WERI-Rb-1 (cell line): Measurements from ENCODE around the gene EFNA1.

Experiments
- DNase-seq: peaks from one replicate; pipeline ENCODE4 v3.0.0-alpha.2; 2020
- H3K27ac ChIP-seq: fragments of 250-450 bp; sonication (Bioruptor Pico); 2 replicates; pipeline ENCODE4 v1.5.1; 2020; ENCODE audit warnings: mild to moderate bottlenecking, moderate library complexity
- H3K27me3 ChIP-seq: fragments of 250-450 bp; sonication (Bioruptor Pico); 2 replicates; pipeline ENCODE4 v1.5.1; 2021; ENCODE audit warnings: mild to moderate bottlenecking, low read depth, moderate library complexity; ENCODE audit not compliant: insufficient read depth, severe bottlenecking
- H3K36me3 ChIP-seq: fragments of 250-450 bp; sonication (Bioruptor Pico); 2 replicates; pipeline ENCODE4 v1.5.1; 2020; ENCODE audit warnings: mild to moderate bottlenecking, moderate library complexity
- H3K4me3 ChIP-seq: 2 replicates; pipeline ENCODE4 v1.5.1; 2011; ENCODE audit warnings: low read depth, mild to moderate bottlenecking, control low read depth, low read length
- H3K9me3 ChIP-seq: fragments of 250-450 bp; sonication (Bioruptor Pico); 2 replicates; pipeline ENCODE4 v1.5.1; 2021; ENCODE audit warnings: mild to moderate bottlenecking, moderate library complexity; ENCODE audit not compliant: severe bottlenecking
- CTCF ChIP-seq: IDR thresholded peaks from 2 replicates; pipeline ENCODE4 v1.5.1; 2011; ENCODE audit warnings: low read depth, mild to moderate bottlenecking, control low read depth, inconsistent platforms, low read length

The EFNA1 gene

GRCh38 chr1:155175281-155175926 is 47.7 kb downstream of the EFNA1 start:
- H3K36me3 ChIP-seq: peaks cover 33% of the 10 kb centered on the region
- H3K4me3 ChIP-seq: no peak overlapping the region
- H3K9me3 ChIP-seq: no peaks in the 10 kb centered on the region
- TF ChIP-seq CTCF: no peak
- DNase-seq: peak; percentile 21
- H3K27ac ChIP-seq: no peak overlapping the region
- no peaks in the 10 kb centered on the region for H3K27me3 ChIP-seq

- Histone ChIP-seq H3K36me3 (peaks cover 33% of the 10 kb centered on the region), H3K27ac (no peak overlapping the region), H3K4me3 (no peak overlapping the region), H3K27me3 (no peaks in the 10 kb centered on the region), H3K9me3 (no peaks in the 10 kb centered on the region)
- DNase-seq: peak; percentile 43
- TF ChIP-seq CTCF: peak; percentile 52
Observed at GRCh38 chr1:155175927-155176371, 48.3 kb downstream of the EFNA1 start.

GRCh38 chr1:155176544-155177071 is 48.9 kb downstream of the EFNA1 start:
- H3K9me3 ChIP-seq: no peaks in the 10 kb centered on the region
- peak; percentile 94 for DNase-seq
- no peak overlapping the region for H3K4me3 ChIP-seq
- peak; percentile 100 for TF ChIP-seq CTCF
- no peak overlapping the region for H3K27ac ChIP-seq
- peaks cover 32% of the 10 kb centered on the region for H3K36me3 ChIP-seq
- no peaks in the 10 kb centered on the region for H3K27me3 ChIP-seq

GRCh38 chr1:155177192-155177917 is 49.7 kb downstream of the EFNA1 start:
- Histone ChIP-seq H3K4me3 (no peak overlapping the region), H3K27ac (no peak overlapping the region), H3K36me3 (peaks cover 30% of the 10 kb centered on the region), H3K9me3 (no peaks in the 10 kb centered on the region), H3K27me3 (no peaks in the 10 kb centered on the region)
- no peak for TF ChIP-seq CTCF
- peak; percentile 11 for DNase-seq

- Histone ChIP-seq H3K27ac (no peak overlapping the region), H3K36me3 (peaks cover 30% of the 10 kb centered on the region), H3K27me3 (no peaks in the 10 kb centered on the region), H3K4me3 (no peak overlapping the region), H3K9me3 (no peaks in the 10 kb centered on the region)
- DNase-seq: peak; percentile 22
- no peak for TF ChIP-seq CTCF
Observed at GRCh38 chr1:155177918-155178281, 50.2 kb downstream of the EFNA1 start.
